DMS79 (cell line): ENCODE data around the gene ZGRF1.
"Not testable (repeated sequence)": the region's sequence is repeated elsewhere in the genome, so short reads cannot be mapped to it uniquely, and the experiment has no call there.

Source experiments
- DNase-seq: peaks from one replicate; lab custom pipeline; 2025; lab: John Stamatoyannopoulos, UW

ZGRF1 gene

GRCh38 chr4:112637552-112637866 is 800 bp upstream of the ZGRF1 start:
- DNase-seq: no peak

DNA sequence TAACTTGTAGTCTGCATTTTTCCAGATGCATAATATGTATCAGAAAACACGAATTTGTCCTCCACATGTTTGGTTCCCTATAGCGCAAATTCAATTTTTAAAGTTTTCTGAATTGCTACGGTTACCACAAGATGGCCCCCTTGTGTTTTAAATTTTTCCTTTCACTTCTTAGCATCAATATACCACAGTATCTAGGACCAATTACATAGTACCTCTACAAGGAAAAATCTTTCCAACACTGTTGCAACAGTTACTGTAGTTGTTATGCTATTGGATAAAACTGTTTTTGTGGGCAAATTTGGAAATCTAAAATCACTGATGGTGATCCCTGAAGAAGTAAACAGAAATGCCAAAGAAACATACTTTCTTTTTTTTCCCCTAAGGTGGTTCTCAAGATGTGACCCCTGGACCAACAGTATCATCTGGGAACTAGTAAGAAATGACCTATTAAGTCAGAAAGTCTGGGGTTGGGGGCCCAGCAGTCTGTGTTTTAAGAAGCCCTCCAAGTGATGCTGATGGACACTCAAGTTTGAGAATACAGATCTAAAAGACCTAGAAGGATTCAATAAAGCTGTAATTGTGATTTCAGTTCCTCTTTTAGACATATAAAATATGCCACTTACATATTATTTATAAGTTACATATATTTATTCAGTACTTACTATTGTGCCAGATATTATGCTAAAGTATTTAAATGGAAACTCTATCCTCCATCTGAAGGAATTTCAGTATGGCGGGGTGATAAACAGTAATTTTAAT is 3.1 kb downstream of the ZGRF1 start:
- DNase-seq: no peak

DNA sequence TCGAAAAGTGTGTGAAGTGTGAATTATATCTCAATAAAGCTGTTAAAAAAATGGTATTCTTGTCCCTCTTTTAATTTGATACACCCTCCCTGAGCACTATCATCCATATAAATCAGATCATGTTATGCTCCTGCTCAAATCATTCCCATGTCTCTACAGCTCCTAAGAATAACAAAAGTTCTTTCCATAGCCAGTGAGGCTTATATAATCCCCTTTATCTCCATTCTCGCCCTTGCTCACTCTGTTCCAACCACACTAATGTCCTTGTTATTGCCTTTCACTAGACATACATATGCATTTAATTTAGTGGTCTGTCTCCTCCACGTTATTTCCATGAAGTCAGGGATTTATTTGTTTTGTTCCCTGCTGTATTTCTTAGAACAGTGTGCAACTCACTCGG is 10.5 kb downstream of the ZGRF1 start:
- no peak for DNase-seq

DNA sequence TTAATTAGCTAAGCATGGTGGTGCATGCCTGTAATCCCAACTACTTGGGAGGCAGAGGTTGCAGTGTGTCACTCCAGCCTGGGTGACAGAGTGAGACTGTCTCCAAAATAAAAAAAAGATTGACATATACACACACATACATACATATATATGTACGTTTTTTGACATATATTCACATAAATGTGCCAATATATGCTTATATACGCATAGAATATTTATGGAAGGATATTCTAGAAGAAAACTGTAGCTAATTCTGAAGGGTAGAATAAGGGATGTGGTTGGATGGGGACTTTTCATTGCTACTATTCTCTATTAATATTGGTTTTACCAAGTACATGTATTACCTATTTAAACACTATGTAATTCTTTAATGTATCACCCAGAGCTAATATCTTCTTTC is 19.7 kb downstream of the ZGRF1 start:
- no peak for DNase-seq

DNA sequence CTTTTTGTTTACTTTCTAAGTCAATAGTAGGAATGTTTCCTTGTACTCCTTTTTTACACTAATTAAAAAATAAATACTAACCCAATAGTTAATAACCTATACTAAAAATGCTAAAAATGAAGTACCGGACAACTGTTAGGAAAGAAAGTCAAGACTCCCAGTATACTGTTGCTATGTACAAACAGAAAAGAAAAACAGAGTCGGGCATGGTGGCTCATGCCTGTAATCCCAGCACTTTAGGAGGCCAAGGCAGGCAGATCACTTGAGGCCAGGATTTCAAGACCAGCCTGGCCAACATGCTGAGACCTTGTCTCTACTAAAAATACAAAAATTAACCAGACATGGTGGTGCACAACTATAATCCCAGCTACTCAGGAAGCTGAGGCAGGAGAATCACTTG is 23.9 kb downstream of the ZGRF1 start:
- not testable (repeated sequence) for DNase-seq

- no peak for DNase-seq
Observed at GRCh38 chr4:112604589-112604988, 32.1 kb downstream of the ZGRF1 start.

GRCh38 chr4:112594993-112595392 is 41.7 kb downstream of the ZGRF1 start:
- no peak for DNase-seq

DNA sequence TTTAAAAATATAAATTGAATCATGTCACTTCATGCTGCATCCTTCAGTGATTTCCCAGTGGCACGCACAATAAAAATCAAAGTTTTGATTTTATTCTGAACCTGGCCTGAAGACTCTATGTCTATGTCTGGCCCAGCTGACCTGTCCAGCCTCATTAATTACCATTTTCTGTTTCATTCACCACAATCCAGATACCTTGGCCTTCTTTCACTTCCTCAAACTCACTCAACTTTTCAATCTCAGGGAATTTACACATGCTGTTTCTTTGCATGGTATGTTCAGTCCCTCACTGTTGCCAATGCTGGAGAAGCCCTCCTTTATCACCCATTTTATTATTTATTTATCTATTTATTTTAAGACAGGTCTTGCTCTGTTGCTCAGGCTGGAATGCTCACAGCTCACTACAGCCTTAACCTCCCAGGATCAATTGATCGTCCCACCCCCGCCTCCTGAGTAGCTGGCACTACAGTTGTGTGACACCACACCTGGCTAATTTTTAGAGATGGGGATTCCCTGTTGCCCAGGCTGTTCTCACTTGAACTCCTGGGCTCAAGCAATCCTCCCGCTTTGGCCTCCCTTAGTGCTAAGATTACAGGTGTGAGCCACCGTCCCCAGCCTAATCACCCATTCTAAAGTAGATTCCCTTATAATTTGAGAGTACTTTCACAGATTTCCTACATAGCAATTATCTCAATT is 43.1 kb downstream of the ZGRF1 start:
- DNase-seq: no peak

- no peak for DNase-seq
Observed at GRCh38 chr4:112592717-112593116, 44.0 kb downstream of the ZGRF1 start.

DNA sequence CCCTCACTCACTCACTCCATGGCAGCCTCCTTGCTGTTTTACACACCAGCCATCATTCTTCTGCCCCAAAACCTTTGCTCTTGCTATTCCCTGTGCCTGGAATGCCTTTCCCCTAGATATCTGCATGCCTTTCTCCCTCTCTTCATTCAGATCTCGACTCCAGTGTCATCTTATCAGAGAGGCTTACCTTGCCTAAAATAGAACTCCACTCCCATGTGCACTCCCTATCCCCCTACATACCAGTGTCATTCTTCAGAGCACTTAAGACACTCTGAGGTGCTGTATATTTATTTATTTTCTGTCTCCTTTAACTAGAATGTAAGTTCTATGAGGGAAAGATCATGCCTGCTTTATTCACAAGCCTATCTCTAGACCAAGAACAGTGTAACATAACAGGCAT is 45.1 kb downstream of the ZGRF1 start:
- DNase-seq: no peak

GRCh38 chr4:112589206-112589605 is 47.5 kb downstream of the ZGRF1 start:
- DNase-seq: no peak

DNA sequence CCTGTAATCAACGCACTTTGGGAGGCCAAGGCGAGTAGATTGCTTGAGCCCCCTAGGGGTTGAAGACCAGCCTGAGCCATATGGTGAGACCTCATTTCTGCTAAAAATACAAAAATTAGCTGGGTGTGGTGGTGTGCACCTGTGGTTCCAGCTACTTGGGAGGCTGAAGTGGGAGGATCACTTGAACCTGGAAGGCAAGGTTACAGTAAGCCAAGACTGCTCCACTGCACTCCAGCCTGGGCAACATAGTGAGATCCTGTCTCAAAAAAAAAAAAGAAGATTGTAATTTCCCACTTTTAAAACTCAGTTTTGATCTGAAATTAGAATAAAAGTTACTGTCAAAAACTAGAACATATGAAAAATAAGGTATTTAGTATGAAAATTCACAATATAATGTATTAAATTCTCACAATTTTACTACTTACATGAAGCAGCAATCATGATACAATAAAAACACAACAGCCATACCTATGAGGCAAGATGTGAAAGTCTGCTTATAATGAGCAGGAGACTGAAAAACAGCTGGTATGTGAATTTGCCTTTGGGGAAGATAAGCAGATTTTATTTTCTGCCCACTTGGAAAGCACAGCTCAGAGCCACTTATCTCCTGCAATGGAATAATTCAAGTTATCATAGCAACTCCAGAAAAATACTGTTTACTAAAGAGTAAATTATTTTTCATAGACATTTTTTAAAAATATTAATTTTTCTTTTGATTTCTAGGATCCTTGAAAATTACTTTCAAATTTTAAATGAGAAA is 50.6 kb downstream of the ZGRF1 start:
- no peak for DNase-seq

- DNase-seq: no peak
Observed at GRCh38 chr4:112567536-112567935, 69.2 kb downstream of the ZGRF1 start.

DNA sequence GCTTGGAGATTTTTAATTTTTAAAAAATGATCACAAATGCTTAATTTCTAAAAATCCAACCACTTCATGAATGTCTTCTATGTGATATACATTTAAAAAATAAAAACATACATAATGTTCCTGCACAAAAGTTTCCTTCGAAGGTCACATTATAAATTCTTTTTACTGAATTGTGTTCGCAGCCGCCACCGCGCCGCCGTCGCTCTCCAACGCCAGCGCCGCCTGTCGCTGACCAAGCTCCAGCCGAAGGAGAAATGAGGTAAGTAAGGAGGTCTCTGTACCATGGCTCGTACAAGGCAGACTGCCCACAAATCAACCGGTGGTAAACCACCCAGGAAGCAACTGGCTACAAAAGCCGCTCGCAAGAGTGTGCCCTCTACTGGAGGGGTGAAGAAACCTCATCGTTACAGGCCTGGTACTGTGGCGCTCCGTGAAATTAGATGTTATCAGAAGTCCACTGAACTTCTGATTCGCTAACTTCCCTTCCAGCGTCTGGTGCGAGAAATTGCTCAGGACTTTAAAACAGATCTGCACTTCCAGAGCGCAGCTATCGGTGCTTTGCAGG is 71.9 kb downstream of the ZGRF1 start:
- no peak for DNase-seq

- DNase-seq: peak; percentile 22
Observed at GRCh38 chr4:112563431-112564200, 73.1 kb downstream of the ZGRF1 start.

DNA sequence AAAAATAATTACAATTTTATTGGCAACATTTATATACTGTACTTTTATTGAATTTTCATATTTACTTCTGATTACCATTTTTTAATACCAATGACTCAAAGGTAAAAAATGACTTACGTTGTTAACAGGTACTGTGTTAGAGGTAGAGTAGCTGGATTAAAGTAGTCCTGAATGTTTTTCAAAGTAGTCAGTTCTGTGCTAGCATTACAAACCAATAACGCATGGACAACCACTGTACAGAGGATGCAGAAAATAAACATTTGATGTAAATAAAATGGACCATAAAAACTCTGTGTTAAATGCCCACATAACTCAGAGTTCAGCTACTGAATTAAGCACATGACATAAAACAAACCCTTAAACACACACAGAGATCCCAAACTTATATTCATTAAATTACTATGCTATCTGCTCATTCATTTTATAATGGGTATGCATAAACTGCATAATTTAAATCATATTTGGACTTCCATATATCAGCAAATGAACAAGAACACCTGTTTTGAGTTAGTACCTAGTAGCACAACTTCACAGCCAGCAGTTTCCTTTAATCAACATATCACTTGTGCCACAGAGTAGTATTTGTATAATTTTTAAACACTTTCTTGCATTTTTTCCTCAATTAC is 74.3 kb downstream of the ZGRF1 start:
- DNase-seq: no peak

DNA sequence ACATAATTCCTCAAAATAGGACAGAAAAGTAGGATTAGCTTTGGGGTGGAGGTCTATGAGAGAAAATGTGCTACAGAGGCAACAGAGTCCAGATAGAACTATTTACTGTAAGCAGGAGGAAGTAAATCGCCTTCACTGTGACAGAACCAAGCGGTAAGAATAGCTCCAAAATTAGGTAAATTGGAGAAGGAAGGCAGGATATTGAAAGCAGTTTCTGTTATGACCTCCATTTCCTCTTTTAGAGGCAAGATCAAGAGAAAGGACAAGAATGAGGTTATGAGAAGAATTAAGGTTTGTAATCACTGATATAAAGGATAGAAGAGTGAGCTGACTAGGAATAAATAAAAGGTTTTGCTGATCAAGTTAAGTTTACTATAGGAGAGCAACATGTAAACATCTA is 76.6 kb downstream of the ZGRF1 start:
- DNase-seq: no peak

DNA sequence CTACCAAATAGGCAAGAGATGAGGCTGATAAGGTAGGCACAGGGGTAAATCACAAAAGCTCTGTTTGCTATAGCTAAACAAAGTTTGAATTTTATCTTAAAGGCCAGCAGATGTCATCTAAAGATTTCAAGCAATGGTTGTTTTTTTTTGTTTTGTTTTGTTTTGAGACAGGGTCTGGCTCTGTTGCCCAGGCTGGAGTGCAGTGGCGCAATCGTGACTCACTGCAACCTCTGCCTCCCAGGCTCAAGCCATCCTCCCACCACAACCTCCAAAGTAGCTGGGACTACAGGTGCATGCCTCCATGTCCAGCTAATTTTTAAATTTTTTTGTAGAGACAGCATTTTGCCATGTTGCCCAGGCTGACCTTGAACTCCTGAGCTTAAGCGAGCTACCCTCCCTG is 77.7 kb downstream of the ZGRF1 start:
- DNase-seq: no peak

- peak; percentile 68 for DNase-seq
Observed at GRCh38 chr4:112557676-112558411, 78.9 kb downstream of the ZGRF1 start.

- DNase-seq: not testable (repeated sequence)
Observed at GRCh38 chr4:112554271-112554670, 82.4 kb downstream of the ZGRF1 start.

DNA sequence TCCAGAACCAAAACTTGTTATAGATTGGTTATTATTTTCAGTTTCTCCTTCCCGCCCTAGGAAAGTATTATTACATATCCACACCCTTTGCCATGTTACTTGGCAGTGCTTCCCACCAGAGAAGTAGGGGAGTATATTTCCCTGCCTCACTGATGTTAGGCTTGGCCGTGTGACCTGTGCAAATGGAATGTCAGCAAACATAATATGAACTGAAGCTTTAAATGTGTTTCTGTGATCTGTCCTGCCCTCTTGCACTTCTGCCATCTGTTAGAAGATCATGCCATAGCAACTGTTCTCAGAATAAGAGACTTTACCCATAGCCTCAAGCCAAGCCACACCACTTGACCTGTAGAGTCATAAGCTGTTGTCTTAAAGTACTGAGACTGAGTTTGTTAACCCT is 84.0 kb downstream of the ZGRF1 start:
- DNase-seq: no peak
